ENCODE measurements around the gene MGA.

- TF ChIP-seq, protein P1, sequence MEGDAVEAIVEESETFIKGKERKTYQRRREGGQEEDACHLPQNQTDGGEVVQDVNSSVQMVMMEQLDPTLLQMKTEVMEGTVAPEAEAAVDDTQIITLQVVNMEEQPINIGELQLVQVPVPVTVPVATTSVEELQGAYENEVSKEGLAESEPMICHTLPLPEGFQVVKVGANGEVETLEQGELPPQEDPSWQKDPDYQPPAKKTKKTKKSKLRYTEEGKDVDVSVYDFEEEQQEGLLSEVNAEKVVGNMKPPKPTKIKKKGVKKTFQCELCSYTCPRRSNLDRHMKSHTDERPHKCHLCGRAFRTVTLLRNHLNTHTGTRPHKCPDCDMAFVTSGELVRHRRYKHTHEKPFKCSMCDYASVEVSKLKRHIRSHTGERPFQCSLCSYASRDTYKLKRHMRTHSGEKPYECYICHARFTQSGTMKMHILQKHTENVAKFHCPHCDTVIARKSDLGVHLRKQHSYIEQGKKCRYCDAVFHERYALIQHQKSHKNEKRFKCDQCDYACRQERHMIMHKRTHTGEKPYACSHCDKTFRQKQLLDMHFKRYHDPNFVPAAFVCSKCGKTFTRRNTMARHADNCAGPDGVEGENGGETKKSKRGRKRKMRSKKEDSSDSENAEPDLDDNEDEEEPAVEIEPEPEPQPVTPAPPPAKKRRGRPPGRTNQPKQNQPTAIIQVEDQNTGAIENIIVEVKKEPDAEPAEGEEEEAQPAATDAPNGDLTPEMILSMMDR (conservative IDR thresholded peaks at IDR 0.05 in 1 of 2, IDR thresholded peaks at IDR 0.05 in 1 of 2; ENCODE audit: low read depth in 1 of 2, low read length in 2 of 2) = peak; percentile 89 to 94
- TF ChIP-seq EZH2 (IDR thresholded peaks at IDR 0.05; ENCODE audit: low read length, missing control alignments) = no peak
These were observed 151.4 kb downstream of the MGA start for GRCh38 chr15:41811432-41812195.
